ENCODE measurements around the gene NAV1. TPM values are rescaled to one million over a fixed set of nuclear protein-coding genes. Genes with fewer than 3 reads are reported as not detected.

Gene NAV1
- total RNA-seq, 4 donors from 2014 or later, result 26.0 to 84.1 (median 67.6) TPM

GRCh38 chr1:201551096-201551495 is 12.2 kb downstream of the NAV1 start:
- no peak for DNase-seq (ENCODE audit: low spot score)
- no peak for TF ChIP-seq CTCF (IDR thresholded peaks at IDR 0.05)
- ATAC-seq (ENCODE audit: low FRiP score), result no peak

DNA sequence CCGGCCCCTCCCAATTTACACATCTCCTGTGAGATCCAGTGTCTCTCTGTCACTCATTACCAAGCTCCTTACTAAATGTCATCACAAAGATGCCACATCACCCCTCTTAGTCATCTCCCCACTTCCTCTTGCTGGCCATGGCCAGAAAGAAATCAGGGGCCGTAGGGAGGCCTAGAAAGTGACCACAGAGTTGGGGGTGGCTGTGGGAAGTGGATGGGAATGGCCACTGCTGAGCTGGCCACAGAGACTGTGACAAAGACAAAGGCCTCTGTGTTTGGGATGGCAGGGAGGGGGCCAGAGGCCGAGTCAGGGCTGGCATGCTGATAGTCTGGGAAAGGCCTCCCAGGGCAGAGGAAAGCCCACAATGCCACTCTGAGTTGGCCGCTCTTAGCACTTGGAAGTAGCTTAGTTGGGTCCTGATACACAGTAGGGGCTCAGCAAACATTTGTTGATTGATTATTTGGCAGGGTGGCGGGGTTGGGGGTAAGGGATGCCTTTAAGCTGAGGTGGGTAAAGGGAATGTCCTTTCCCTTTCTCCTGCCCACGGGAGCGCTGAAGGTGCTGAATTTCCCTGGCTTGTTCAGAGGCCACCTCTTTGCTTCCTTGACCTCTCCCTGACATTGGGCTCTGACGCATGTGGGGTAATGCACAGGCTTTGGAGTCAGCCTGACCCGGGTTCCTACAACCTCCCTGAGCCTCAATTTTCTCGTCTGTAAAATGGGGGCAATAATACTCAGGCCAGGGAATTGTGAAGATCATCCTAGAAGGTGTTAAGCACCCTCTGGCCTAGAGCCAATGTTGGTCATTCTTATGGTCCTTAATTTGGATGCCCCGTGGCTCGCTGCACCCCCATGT is 13.2 kb downstream of the NAV1 start:
- peak; percentile 12 for ATAC-seq (ENCODE audit: low FRiP score)
- TF ChIP-seq CTCF (IDR thresholded peaks at IDR 0.05), result no peak
- no peak for DNase-seq (ENCODE audit: low spot score)

GRCh38 chr1:201552941-201553351 is 14.0 kb downstream of the NAV1 start:
- ATAC-seq (ENCODE audit: low FRiP score) (no peak), DNase-seq (ENCODE audit: low spot score) (no peak)
- no peak for TF ChIP-seq CTCF (IDR thresholded peaks at IDR 0.05)

- TF ChIP-seq CTCF (IDR thresholded peaks at IDR 0.05), result no peak
- ATAC-seq (ENCODE audit: low FRiP score), result no peak
- DNase-seq (ENCODE audit: low spot score), result no peak
These were observed 14.7 kb downstream of the NAV1 start for GRCh38 chr1:201553496-201554189.

DNA sequence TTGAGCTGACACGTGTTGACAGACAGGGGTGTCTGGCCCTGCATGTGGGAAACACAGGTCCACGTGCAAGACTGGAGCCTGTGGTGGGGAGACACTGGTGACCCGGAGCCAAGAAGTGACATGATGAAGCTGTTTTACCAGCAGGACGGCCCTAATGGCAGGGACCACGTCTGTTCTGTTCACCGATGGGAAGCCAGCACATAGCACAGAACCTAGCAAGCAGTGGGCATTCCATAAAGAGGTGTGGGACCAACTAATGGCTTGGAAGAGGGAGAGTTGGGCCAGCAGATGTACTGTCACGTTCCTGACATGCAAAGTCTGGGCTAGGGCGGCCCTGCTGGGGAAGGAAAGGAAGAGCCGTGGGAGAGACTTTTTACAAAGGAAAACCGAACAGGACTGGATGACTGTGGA is 15.3 kb downstream of the NAV1 start:
- no peak for ATAC-seq (ENCODE audit: low FRiP score)
- no peak for DNase-seq (ENCODE audit: low spot score)

DNA sequence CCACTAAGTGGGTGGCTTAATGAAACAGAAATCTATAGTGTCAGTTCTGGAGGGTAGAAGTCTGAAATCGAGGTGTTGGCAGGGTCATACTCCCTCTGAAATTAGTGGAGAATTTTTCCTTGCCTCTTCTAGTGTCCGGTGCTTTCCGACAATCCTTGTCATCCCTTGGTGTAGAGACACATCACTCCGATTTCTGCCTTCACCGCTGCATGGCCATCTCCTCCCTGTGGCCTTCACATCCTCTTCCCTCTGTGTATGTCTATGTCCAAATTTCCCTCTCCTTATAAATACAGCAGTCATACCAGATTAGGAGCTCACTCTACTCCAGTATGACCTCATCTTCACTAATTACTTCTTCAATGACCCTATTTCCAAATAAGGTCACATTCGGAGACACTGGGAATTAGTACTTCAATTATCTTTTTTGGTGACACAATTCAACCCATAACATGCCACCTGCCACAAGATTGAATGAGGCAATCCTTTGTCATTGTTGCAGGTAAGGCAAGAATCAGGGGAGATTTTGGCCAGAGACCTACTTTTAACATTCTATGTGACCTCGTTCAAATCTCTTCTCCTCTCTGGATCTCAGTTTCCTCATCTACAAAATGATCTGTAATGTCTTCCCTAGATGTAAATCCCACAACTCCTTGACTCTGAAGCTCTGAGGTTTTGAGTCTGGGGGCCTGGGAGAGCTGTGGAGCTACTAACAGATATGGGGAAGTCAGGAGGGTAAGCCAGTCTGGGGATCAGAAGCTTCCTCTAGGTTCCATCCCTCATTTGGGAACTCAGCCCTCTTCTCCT is 16.1 kb downstream of the NAV1 start:
- DNase-seq (ENCODE audit: low spot score), result no peak
- TF ChIP-seq CTCF (IDR thresholded peaks at IDR 0.05), result no peak
- ATAC-seq (ENCODE audit: low FRiP score), result no peak

More for the DNA sequence above, 15.3 kb downstream of the NAV1 start:
- TF ChIP-seq CTCF (IDR thresholded peaks at IDR 0.05), result no peak

Data from omental fat pad (tissue), 4 donors.